RPMI8226 (cell line): ENCODE results near the gene CNTNAP2.

ENCODE experiments used
- DNase-seq: peaks from one replicate; pipeline ENCODE4 v3.0.0-alpha.2; 2015

Gene CNTNAP2

DNA sequence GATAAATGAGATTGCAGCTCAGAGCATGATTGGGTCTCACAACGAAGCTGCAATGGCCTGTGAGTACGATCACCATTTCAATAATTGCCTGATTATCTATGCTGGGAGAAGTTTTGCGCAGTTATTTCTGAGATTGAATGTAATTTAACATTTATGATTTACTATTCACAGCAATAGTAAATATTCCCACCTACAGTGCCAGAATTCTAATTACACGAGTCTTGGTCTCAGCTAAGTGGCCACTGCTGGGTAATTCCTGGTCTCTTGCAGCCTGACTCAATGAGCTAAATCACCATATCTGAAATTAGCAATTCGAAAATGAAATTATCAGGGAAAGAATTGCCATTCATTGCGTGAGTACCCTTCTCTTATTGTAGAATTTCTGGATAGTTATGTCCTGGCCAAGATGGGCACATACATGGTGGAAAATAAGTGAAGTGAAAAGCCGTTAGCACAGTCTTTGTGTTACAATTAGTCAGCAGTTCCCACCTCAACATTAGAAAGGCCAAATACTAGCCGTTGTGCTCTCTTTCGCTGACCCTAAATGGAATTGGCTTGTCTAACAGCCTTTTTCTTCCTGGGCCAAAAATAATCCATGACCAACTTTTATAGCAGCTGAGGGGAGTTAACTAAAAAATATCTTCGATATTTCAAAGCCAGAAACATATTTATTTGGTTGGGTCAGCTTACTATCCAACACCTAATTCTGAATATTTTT is 1793.0 kb downstream of the CNTNAP2 start:
- DNase-seq = no peak

- no peak for DNase-seq
Measured at GRCh38 chr7:147911201-147911601, 1794.6 kb downstream of the CNTNAP2 start.

DNA sequence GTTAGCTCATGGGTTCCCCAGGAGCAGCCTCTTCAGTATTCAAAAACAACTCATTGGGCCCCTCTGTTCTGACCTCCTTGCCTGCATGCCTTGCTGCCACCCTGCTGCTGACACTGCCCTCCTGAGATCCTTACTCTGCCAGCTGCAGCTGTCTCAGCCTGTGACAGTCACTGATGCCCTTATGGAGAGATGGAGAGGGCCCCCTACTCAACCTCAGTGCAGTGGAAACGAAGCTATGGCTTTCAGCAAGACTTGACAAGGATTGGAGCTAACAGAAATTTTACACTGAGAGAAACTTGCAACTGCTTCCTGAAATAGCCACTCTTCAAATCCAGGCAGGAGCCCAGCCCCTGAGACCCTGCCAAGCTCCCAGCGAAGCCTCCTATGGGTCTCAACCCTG is 1795.7 kb downstream of the CNTNAP2 start:
- no peak for DNase-seq

- DNase-seq = no peak
Measured at GRCh38 chr7:147912946-147913638, 1796.5 kb downstream of the CNTNAP2 start.

DNA sequence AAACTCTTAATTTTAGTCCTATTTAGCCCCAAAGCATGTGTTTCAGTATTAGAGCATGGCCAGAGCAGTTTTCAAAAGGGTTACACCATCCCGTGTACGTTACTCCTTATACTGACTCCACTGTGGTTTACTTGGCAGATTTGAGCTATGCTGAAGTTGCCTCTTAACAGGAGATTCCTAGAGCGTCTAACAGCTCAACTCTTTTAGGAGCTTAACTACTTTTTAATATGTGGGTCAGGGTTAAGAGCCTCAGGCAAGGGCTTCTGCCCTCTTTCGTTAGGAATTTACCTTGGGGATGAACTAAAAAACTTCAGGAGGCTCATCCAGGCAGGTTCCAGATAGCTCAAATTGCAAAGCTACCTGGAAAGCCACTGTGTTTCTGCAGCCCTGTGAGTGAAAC is 1799.2 kb downstream of the CNTNAP2 start:
- DNase-seq = no peak

DNA sequence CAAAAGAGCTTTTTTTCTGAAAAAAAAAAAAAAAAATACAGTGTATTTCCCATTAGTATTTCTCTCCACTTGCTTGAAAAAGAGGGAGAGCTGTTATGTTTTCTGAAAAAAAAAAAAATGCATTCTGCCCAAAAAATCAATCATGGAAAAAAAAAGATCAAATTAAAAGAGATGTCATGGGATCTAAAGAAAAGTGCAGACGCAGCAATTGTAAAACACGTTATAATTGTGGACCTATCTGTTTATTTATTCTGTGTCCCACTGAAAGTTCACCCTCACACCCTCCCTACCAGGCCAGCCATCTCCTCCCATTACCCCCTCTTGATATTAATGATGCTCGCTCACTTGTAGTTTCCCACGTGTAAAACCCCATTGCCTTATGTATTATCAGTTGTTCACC is 1800.0 kb downstream of the CNTNAP2 start:
- DNase-seq = no peak

GRCh38 chr7:147923841-147924240 is 1807.2 kb downstream of the CNTNAP2 start:
- no peak for DNase-seq

DNA sequence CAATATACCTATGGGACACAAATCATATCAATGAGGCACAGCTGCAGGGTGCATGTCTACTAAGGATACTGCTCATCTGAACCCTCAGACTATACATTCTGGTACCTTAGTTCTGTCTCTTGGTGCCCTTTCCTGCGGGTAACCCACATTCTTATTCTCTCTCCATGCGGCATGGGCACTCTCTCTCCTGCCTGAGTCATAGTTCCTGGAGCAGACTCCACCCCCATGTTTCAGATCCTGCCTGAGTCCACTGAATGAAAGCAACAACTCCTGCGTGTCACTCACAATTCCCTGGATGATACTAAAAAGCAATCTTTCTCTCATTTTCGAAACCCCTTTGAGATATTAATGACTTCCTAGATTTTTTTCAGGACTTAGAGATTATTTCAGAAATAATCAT is 1820.8 kb downstream of the CNTNAP2 start:
- no peak for DNase-seq

- no peak for DNase-seq
Measured at GRCh38 chr7:147941381-147941780, 1824.8 kb downstream of the CNTNAP2 start.

- no peak for DNase-seq
Measured at GRCh38 chr7:147944321-147944720, 1827.7 kb downstream of the CNTNAP2 start.

- DNase-seq = no peak
Measured at GRCh38 chr7:147952918-147953317, 1836.3 kb downstream of the CNTNAP2 start.

GRCh38 chr7:147968046-147968610 is 1851.5 kb downstream of the CNTNAP2 start:
- no peak for DNase-seq

DNA sequence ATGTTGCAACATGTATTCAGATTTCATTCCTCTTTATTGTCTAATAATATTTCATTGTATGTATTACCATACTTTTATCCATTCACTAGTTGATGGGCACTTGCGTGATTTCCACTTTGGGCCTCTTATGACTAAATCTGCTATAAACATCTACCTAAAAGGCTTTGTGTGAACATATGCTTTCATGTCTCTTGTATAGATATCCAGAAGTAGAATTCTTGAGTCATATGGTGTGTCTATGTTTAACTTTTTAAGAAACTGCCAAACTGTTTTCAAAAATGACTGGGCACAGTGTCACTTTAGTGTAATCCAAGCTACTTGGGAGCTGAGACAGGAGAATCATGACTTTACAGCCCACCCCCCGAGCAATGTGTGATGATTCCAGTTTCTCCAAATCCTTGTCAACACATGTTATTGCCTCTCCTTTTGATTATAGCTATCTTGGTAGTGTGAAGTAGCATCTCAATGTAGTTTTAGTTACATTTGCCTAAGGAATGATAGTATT is 1855.1 kb downstream of the CNTNAP2 start:
- DNase-seq = no peak

DNA sequence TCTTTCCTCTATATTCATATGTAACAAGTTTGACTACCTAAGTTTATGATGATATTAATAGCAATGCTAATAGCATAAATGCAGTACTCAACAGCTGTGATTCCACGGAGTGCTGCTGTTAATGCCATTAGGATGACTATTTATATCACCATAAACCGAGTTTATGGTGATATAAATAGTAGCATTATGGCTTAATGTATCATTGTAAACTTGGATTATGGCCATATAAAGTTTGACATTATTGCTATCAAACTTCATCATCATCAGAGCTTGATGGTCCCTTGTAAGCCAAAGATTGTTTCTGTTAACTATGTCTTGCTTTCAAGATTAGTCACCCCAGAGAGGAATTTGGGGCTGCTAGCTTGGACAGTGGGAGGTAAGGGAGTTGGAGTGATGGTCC is 1861.6 kb downstream of the CNTNAP2 start:
- DNase-seq = no peak

- no peak for DNase-seq
Measured at GRCh38 chr7:147978651-147979050, 1862.0 kb downstream of the CNTNAP2 start.

- peak; percentile 34 for DNase-seq
Measured at GRCh38 chr7:147980826-147981813, 1864.5 kb downstream of the CNTNAP2 start.

- DNase-seq = no peak
Measured at GRCh38 chr7:147982307-147982706, 1865.7 kb downstream of the CNTNAP2 start.

- no peak for DNase-seq
Measured at GRCh38 chr7:147984265-147984664, 1867.7 kb downstream of the CNTNAP2 start.

DNA sequence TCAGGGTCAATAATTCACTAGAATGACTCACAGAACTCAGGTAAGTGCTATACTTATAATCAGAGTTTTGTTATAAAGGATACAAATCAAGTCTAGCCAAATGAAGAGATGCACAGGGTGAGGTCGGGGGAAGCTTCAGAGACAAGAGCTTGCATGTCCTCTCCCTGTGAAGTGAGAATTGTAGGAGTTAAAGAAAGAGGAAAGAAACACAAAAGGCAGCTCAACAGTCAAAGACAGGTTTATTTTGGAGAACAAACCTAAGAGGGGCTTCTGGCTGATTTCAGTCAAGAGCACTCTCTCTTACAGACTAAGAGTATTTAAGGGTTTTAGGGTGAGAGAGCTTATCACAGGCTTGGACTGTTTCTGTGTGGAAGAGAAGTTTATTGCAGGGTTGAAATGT is 1873.5 kb downstream of the CNTNAP2 start:
- no peak for DNase-seq

DNA sequence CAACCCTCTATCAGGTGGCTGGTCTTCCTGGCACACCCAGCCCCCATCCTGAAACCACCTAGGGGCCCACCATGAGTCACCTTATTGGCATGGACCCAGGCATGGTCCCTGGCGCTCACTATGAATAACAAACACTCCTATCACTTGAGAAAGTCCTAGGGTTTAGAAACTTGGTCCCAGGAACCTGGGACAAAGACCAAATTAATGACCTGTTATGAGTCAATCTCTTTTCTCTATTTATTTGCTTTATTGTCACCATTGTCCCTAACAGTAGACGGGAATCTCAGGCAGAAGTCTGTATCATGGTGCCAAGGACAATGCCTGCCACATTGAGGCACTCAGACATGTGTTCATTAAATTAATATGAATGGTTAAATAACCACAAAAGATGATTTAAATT is 1874.3 kb downstream of the CNTNAP2 start:
- no peak for DNase-seq

GRCh38 chr7:147992698-147993097 is 1876.1 kb downstream of the CNTNAP2 start:
- no peak for DNase-seq

- no peak for DNase-seq
Measured at GRCh38 chr7:147997636-147998035, 1881.0 kb downstream of the CNTNAP2 start.

- DNase-seq = no peak
Measured at GRCh38 chr7:147999962-148000361, 1883.4 kb downstream of the CNTNAP2 start.
